Lung (tissue), 12 donors: ENCODE data around the gene ETDC. TPM values are rescaled to one million over a fixed set of nuclear protein-coding genes. Genes with fewer than 3 reads are reported as not detected.

Experiments
- ATAC-seq: fragments of 200-7000 bp; cut with Tn5 transposase; one replicate; pipeline ENCODE4 v1.9.1; 2020; ENCODE audit warnings: moderate number of reproducible peaks; ENCODE audit not compliant: insufficient read depth, low FRiP score
- DNase-seq, 3 donors: peaks; one replicate each; pipeline ENCODE4 v3.0.0-alpha.2; 2013 to 2017
- H3K27ac ChIP-seq, 2 donors: one replicate each; pipeline ENCODE4 v1.5.1; 2013; ENCODE audit warnings: mild to moderate bottlenecking in 2 of 2, moderate library complexity in 2 of 2, control low read depth in 1 of 2, inconsistent platforms in 1 of 2, low read depth in 1 of 2, low read length in 1 of 2
- H3K27me3 ChIP-seq, 3 donors: one replicate each; pipeline ENCODE4 v1.5.1; 2013; ENCODE audit warnings: low read length in 2 of 3; ENCODE audit not compliant: control insufficient read depth in 3 of 3, insufficient read depth in 3 of 3
- H3K36me3 ChIP-seq, 4 donors: one replicate each; pipeline ENCODE4 v1.5.1; 2013; ENCODE audit warnings: low read length in 4 of 4, mild to moderate bottlenecking in 1 of 4, moderate library complexity in 1 of 4; ENCODE audit not compliant: control insufficient read depth in 4 of 4, insufficient read depth in 4 of 4
- H3K4me1 ChIP-seq, 5 donors: one replicate each; pipeline ENCODE4 v1.5.1; 2013; ENCODE audit warnings: low read length in 5 of 5, mild to moderate bottlenecking in 2 of 5, moderate library complexity in 1 of 5; ENCODE audit not compliant: control insufficient read depth in 5 of 5, insufficient read depth in 5 of 5
- H3K4me3 ChIP-seq: one replicate; pipeline ENCODE4 v1.5.1; 2013; ENCODE audit warnings: mild to moderate bottlenecking, control low read depth, moderate library complexity
- H3K9ac ChIP-seq, 2 donors: one replicate each; pipeline ENCODE4 v1.5.1; 2013; ENCODE audit warnings: low read length in 2 of 2, control low read depth in 1 of 2; ENCODE audit not compliant: insufficient read depth in 1 of 2
- H3K9me3 ChIP-seq, 4 donors: one replicate each; pipeline ENCODE4 v1.5.1; 2013; ENCODE audit warnings: low read length in 3 of 4, mild to moderate bottlenecking in 1 of 4, moderate library complexity in 1 of 4; ENCODE audit not compliant: control insufficient read depth in 4 of 4, insufficient read depth in 3 of 4
- CTCF ChIP-seq: IDR thresholded peaks from 2 replicates; pipeline ENCODE4 v1.5.1; 2012; ENCODE audit warnings: mild to moderate bottlenecking; ENCODE audit errors: control extremely low read depth, extremely low read depth
- WGBS, 2 donors: extraction: QIAGEN DNeasy Blood & Tissue Kit; methylation state at CpG; one replicate each; pipeline ENCODE4 v1.1.7; 2013; 5-methylcytosine and 5-hydroxymethylcytosine counted together
- polyA plus RNA-seq, 2 donors: library from polyadenylated mRNA; stranded (reverse); fragments of 200-250 nt; gene quantifications; one replicate each; pipeline ENCODE4 v1.2.1, GENCODE V29; 2013
- total RNA-seq, 2 donors: library from RNA; depleted of rRNA in 1 of 2; stranded (reverse); fragments of >200 nt in 1 of 2; gene quantifications; one replicate each; pipeline ENCODE4 v1.2.1, GENCODE V29; 2014 to 2021
- donor health status: control.
- donor health status: control.
- donor health status: Bipolar disorder and iron deficiency.
- donor health status: healthy.
- donor health status: DM: yes; HTN: yes; CAD: no.

The ETDC gene
- total and polyA plus RNA-seq, 4 donors, result not detected

- no peak overlapping the region for H3K9ac ChIP-seq
Observed at GRCh38 chrX:135295238-135295943, 13.9 kb upstream of the ETDC start.

GRCh38 chrX:135295944-135296305 is 13.4 kb upstream of the ETDC start:
- no peak for ATAC-seq

More at GRCh38 chrX:135295238-135295943, 13.9 kb upstream of the ETDC start:
- no peak for TF ChIP-seq CTCF
- Histone ChIP-seq H3K27me3 (peaks cover 0 to 4% (median 0%) of the 10 kb centered on the region in 3 donors), H3K36me3 (peaks cover 2 to 11% (median 6%) of the 10 kb centered on the region in 4 donors), H3K4me1 (peaks cover 0 to 2% (median 0%) of the 10 kb centered on the region in 5 donors), H3K4me3 (no peak overlapping the region), H3K9me3 (peaks cover 0 to 12% (median 0%) of the 10 kb centered on the region in 4 donors), H3K27ac (no peak overlapping the region)
- peak; percentile 62 to 67 (median 64) for DNase-seq
- peak; percentile 69 for ATAC-seq
- WGBS, 2 donors, result 19 to 42% methylated on average over 25 to 26 of the region's 26 CpGs

GRCh38 chrX:135302269-135302873 is 6.9 kb upstream of the ETDC start:
- H3K36me3 ChIP-seq, result no peaks in the 10 kb centered on the region
- H3K27ac ChIP-seq, result no peak overlapping the region
- peaks cover 0 to 9% (median 0%) of the 10 kb centered on the region in 3 donors for H3K27me3 ChIP-seq
- no peak for TF ChIP-seq CTCF
- ATAC-seq (no peak), DNase-seq (peak in 2 of 3 donors; percentile 1 to 5)
- WGBS, 2 donors, result 52 to 75% methylated on average over 5 of the region's 5 CpGs
- no peak overlapping the region for H3K9ac ChIP-seq
- no peak overlapping the region for H3K4me3 ChIP-seq
- no peaks in the 10 kb centered on the region for H3K4me1 ChIP-seq
- peaks cover 0 to 2% (median 0%) of the 10 kb centered on the region in 4 donors for H3K9me3 ChIP-seq

More at GRCh38 chrX:135295944-135296305, 13.4 kb upstream of the ETDC start:
- peaks cover 0 to 12% (median 0%) of the 10 kb centered on the region in 4 donors for H3K9me3 ChIP-seq
- no peak overlapping the region for H3K9ac ChIP-seq
- no peak overlapping the region for H3K27ac ChIP-seq
- H3K4me1 ChIP-seq, result peaks cover 0 to 2% (median 0%) of the 10 kb centered on the region in 5 donors
- H3K4me3 ChIP-seq, result no peak overlapping the region
- TF ChIP-seq CTCF, result no peak
- H3K36me3 ChIP-seq, result peaks cover 2 to 11% (median 6%) of the 10 kb centered on the region in 4 donors
- peak in 1 of 3 donors; percentile 1 for DNase-seq
- H3K27me3 ChIP-seq, result peaks cover 0 to 4% (median 0%) of the 10 kb centered on the region in 3 donors
- WGBS, 2 donors, result 13 to 43% methylated on average over 10 of the region's 10 CpGs
